Heart right ventricle (tissue), 16 donors: ENCODE results near the gene MYH16. TPM values are rescaled to one million over a fixed set of nuclear protein-coding genes. Genes with fewer than 3 reads are reported as not detected.

ENCODE experiments used
- ATAC-seq, 8 donors: fragments of 200-7000 bp; cut with Tn5 transposase; one replicate each; pipeline ENCODE4 v1.9.1; 2020; ENCODE audit warnings: mild to moderate bottlenecking in 8 of 8, moderate library complexity in 8 of 8, moderate number of reproducible peaks in 1 of 8
- DNase-seq, 2 donors: peaks; one replicate each; pipeline ENCODE4 v3.0.0-alpha.2; 2020
- H3K27ac ChIP-seq, 10 donors: fragments of 200-600 bp; sonication (generic) in 2 of 10; one replicate each; pipeline versions ENCODE4 v1.5.0 to v1.8.0; 2020 to 2022; ENCODE audit warnings: mild to moderate bottlenecking in 3 of 10
- H3K27me3 ChIP-seq, 7 donors: fragments of 200-600 bp; one replicate each; pipeline ENCODE4 v1.8.0; 2021 to 2022; ENCODE audit warnings: mild to moderate bottlenecking in 2 of 7
- H3K36me3 ChIP-seq, 9 donors: fragments of 200-600 bp; sonication (generic) in 1 of 9; one replicate each; pipeline versions ENCODE4 v1.5.0 to v1.8.0; 2020 to 2022; ENCODE audit warnings: mild to moderate bottlenecking in 2 of 9
- H3K4me1 ChIP-seq, 9 donors: fragments of 200-600 bp; sonication (generic) in 1 of 9; one replicate each; pipeline versions ENCODE4 v1.5.0 to v1.8.0; 2020 to 2022; ENCODE audit warnings: mild to moderate bottlenecking in 4 of 9
- H3K4me3 ChIP-seq, 10 donors: fragments of 200-600 bp; sonication (generic) in 2 of 10; one replicate each; pipeline versions ENCODE4 v1.5.0 to v1.8.0; 2020 to 2022; ENCODE audit warnings: mild to moderate bottlenecking in 7 of 10, moderate library complexity in 2 of 10
- H3K9me3 ChIP-seq, 11 donors: fragments of 200-600 bp in 10 of 11; sonication (generic) in 2 of 11; one replicate each; pipeline versions ENCODE4 v1.5.0 to v1.8.0; 2013 to 2022; ENCODE audit warnings: mild to moderate bottlenecking in 2 of 11, control low read depth in 1 of 11, moderate library complexity in 1 of 11
- WGBS, 2 donors: extraction: QIAGEN DNeasy Blood & Tissue Kit; methylation state at CpG; one replicate each; pipeline ENCODE4 v1.1.7; 2013; ENCODE audit warnings: inconsistent platforms in 1 of 2; 5-methylcytosine and 5-hydroxymethylcytosine counted together
- intact Hi-C, 10 donors: fragments of 100-400 bp; cut with DNase I; formaldehyde crosslinking; loops; one replicate each; pipeline versions ENCODE4 v1.11.1 to v1.14.2; 2022
- polyA plus RNA-seq, 2 donors: library from polyadenylated mRNA; stranded (reverse); fragments of 200-250 nt; gene quantifications; one replicate each; pipeline ENCODE4 v1.2.3, GENCODE V29; 2013
- total RNA-seq, 10 donors: library from RNA; stranded (reverse); fragmentation: NEBNext Ultra II Directional in 3 of 10; extraction: Animal tissue kit (Norgen Biotek cat#: 25700) in 3 of 10; gene quantifications; one replicate each; pipeline versions ENCODE4 v1.2.1 to v1.2.4, GENCODE V29; 2021 to 2023
- TF ChIP-seq, protein P1 (sequence below), 9 donors: fragments of 200-600 bp; sonication (generic) in 2 of 9; IDR thresholded peaks; one replicate each; pipeline versions ENCODE4 v1.5.0 to v1.8.0; 2021 to 2022; ENCODE audit warnings: antibody characterized with exemption in 9 of 9, mild to moderate bottlenecking in 5 of 9, moderate library complexity in 1 of 9
- donor health status: Arrhythmogenic right ventricular cardiomyopathy.
- donor health status: ischemic (EF 13 %, LVEDD 7.1; RV severe dilation, severe dysfunction).
- donor health status: healthy with polysubstance abuse.
- donor health status: DM: no; HTN: yes; CAD: no.
- donor health status: DM: no; HTN: no; CAD: no.
- donor health status: ischemic (EF 25% LVEDD 6.9; RV normal size, moderate dysfunction).
- donor health status: ischemic (EF 25% LVEDD 5.7; RV mildly dilated, moderate dysfunction).
- donor health status: healthy.
- donor health status: DM: yes; HTN: yes; CAD: no.
- donor health status: Ischemic cardiomyopathy.
- donor health status: ischemic (EF 35%, LVEDD 5.7; RV mildly dilated, moderate dysfunction).
- donor health status: nonischemic (EF 11% LVEDD 7.7; RV severe dilation, severe dysfunction).
- donor health status: DM: yes; HTN: yes; CAD: no.
- donor health status: PGD.
- donor health status: ischemic (EF 29% LVEDD 5.4; RV normal size, mild dysfunction).
- donor health status: nonischemic (EF 23%, LVEDD 6.1; RV moderate dilation, normal function).

MYH16 gene
- total and polyA plus RNA-seq, 12 donors: not detected

GRCh38 chr7:99359465-99360154 is 87.0 kb downstream of the MYH16 start:
- Histone ChIP-seq H3K36me3 (peaks cover 0 to 100% (median 92%) of the 10 kb centered on the region in 9 donors), H3K9me3 (no peaks in the 10 kb centered on the region), H3K27me3 (no peaks in the 10 kb centered on the region), H3K4me3 (no peak overlapping the region), H3K27ac (no peak overlapping the region), H3K4me1 (no peaks in the 10 kb centered on the region)
- DNase-seq (no peak), ATAC-seq (no peak)
- 87 to 91% methylated on average over 22 of the region's 22 CpGs for WGBS, 2 donors
- intact Hi-C loops: loop anchor here in 1 of 10 donors (10.0 kb wide), 1 partner anchor 55 kb away; no protein-coding TSS in a partner anchor
- TF ChIP-seq, protein P1, sequence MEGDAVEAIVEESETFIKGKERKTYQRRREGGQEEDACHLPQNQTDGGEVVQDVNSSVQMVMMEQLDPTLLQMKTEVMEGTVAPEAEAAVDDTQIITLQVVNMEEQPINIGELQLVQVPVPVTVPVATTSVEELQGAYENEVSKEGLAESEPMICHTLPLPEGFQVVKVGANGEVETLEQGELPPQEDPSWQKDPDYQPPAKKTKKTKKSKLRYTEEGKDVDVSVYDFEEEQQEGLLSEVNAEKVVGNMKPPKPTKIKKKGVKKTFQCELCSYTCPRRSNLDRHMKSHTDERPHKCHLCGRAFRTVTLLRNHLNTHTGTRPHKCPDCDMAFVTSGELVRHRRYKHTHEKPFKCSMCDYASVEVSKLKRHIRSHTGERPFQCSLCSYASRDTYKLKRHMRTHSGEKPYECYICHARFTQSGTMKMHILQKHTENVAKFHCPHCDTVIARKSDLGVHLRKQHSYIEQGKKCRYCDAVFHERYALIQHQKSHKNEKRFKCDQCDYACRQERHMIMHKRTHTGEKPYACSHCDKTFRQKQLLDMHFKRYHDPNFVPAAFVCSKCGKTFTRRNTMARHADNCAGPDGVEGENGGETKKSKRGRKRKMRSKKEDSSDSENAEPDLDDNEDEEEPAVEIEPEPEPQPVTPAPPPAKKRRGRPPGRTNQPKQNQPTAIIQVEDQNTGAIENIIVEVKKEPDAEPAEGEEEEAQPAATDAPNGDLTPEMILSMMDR (IDR thresholded peaks at IDR 0.05): no peak

Other genes with a start within 250 kb of the MYH16 start
- 10 to 100 TPM in 9 of 10 donors, 1 to 10 TPM in 1; 8.4 to 14.7 (median 11.5) TPM for gene SMURF1, start 128.7 kb upstream of the MYH16 start, total RNA-seq
- gene SMURF1, start 128.7 kb upstream of the MYH16 start, polyA plus RNA-seq: 1 to 10 TPM; 4.2 to 5.1 TPM
- not detected for gene KPNA7, start 64.7 kb upstream of the MYH16 start, total RNA-seq
- under 1 TPM in 1 of 2 donors, not detected in 1; 0.04 TPM for gene KPNA7, start 64.7 kb upstream of the MYH16 start, polyA plus RNA-seq
- gene ARPC1A, start 53.1 kb downstream of the MYH16 start, total RNA-seq: 100 to 1,000 TPM; 110 to 147 (median 134) TPM
- gene ARPC1A, start 53.1 kb downstream of the MYH16 start, polyA plus RNA-seq: 100 to 1,000 TPM in 1 of 2 donors, 10 to 100 TPM in 1; 93.1 to 213 TPM
- 10 to 100 TPM; 16.2 to 92.0 (median 19.0) TPM for gene ARPC1B, start 101.9 kb downstream of the MYH16 start, total RNA-seq
- gene ARPC1B, start 101.9 kb downstream of the MYH16 start, polyA plus RNA-seq: 100 to 1,000 TPM in 1 of 2 donors, 10 to 100 TPM in 1; 35.4 to 161 TPM
- 100 to 1,000 TPM in 3 of 10 donors, 10 to 100 TPM in 7; 89.7 to 130 (median 97.6) TPM for gene PDAP1, start 135.8 kb downstream of the MYH16 start, total RNA-seq
- gene PDAP1, start 135.8 kb downstream of the MYH16 start, polyA plus RNA-seq: 100 to 1,000 TPM in 1 of 2 donors, 10 to 100 TPM in 1; 71.4 to 312 TPM
- 10 to 100 TPM; 28.3 to 59.7 (median 40.9) TPM for gene BUD31, start 136.1 kb downstream of the MYH16 start, total RNA-seq
- 100 to 1,000 TPM in 1 of 2 donors, 10 to 100 TPM in 1; 81.7 to 116 TPM for gene BUD31, start 136.1 kb downstream of the MYH16 start, polyA plus RNA-seq
- gene PTCD1, start 166.0 kb downstream of the MYH16 start, total RNA-seq: 1 to 10 TPM; 2.7 to 4.8 (median 3.1) TPM
- gene PTCD1, start 166.0 kb downstream of the MYH16 start, polyA plus RNA-seq: 1 to 10 TPM; 2.4 to 3.2 TPM
- 10 to 100 TPM; 12.6 to 21.7 (median 15.7) TPM for gene CPSF4, start 166.1 kb downstream of the MYH16 start, total RNA-seq
- gene CPSF4, start 166.1 kb downstream of the MYH16 start, polyA plus RNA-seq: 10 to 100 TPM; 19.7 to 20.7 TPM
- 100 to 1,000 TPM; 571 to 924 (median 746) TPM for gene ATP5MF, start 193.3 kb downstream of the MYH16 start, total RNA-seq
- 1,000 to 10,000 TPM; 2,534 to 4,161 TPM for gene ATP5MF, start 193.3 kb downstream of the MYH16 start, polyA plus RNA-seq
- 1 to 10 TPM; 1.7 to 5.6 (median 3.7) TPM for gene ZNF789, start 200.1 kb downstream of the MYH16 start, total RNA-seq
- gene ZNF789, start 200.1 kb downstream of the MYH16 start, polyA plus RNA-seq: 10 to 100 TPM in 1 of 2 donors, 1 to 10 TPM in 1; 2.5 to 10.9 TPM
- gene ZNF394, start 227.4 kb downstream of the MYH16 start, total RNA-seq: 10 to 100 TPM; 14.1 to 20.2 (median 16.0) TPM
- 10 to 100 TPM; 10.8 to 23.6 TPM for gene ZNF394, start 227.4 kb downstream of the MYH16 start, polyA plus RNA-seq
- 1 to 10 TPM; 5.7 to 8.5 (median 7.8) TPM for gene ZKSCAN5, start 231.8 kb downstream of the MYH16 start, total RNA-seq
- gene ZKSCAN5, start 231.8 kb downstream of the MYH16 start, polyA plus RNA-seq: 1 to 10 TPM; 2.8 to 3.0 TPM